HCT116 (cell line): ENCODE measurements around the gene P2RX3. TPM values are rescaled to one million over a fixed set of nuclear protein-coding genes. Genes with fewer than 3 reads are reported as not detected.

ENCODE experiments used
- ATAC-seq: fragments of 200-7000 bp; cut with Tn5 transposase; 2 replicates; pipeline ENCODE4 v1.9.1; 2020; ENCODE audit warnings: mild to moderate bottlenecking, moderate library complexity
- BruUV-seq: library from RNA; stranded (reverse); fragments of 400-500 nt; replicated peaks from 2 replicates; lab custom pipeline; 2021; lab: Mats Ljungman, UMichigan
- CTCF ChIA-PET: fragments of 300-600 bp; sonication (Branson Sonifier 250); formaldehyde crosslinking; loops from one replicate; lab custom pipeline; 2021; ENCODE audit warnings: antibody characterized with exemption; lab: Charles Lee
- POLR2A ChIA-PET: fragments of 300-600, 350-600 bp; sonication (Branson Sonifier 250); formaldehyde crosslinking; loops from one replicate; lab custom pipeline; 2021; ENCODE audit warnings: antibody characterized with exemption; lab: Charles Lee
- RAD21 ChIA-PET, 2 experiments: fragments of 300-600 bp; sonication (Branson Sonifier 250); formaldehyde crosslinking; loops; one replicate each; lab custom pipeline; 2023; ENCODE audit warnings: low total read pairs in 2 of 2; ENCODE audit not compliant: uncharacterized antibody in 2 of 2, unreplicated experiment in 2 of 2, low non-redundant PET in 1 of 2; lab: Charles Lee
- DNase-seq: peaks from one replicate; pipeline ENCODE4 v3.0.0-alpha.2; 2010; ENCODE audit warnings: low read depth, low spot score
- H2AFZ ChIP-seq: fragments of 200-600 bp; shearing (Covaris generic), sonication (generic); 2 replicates; pipeline ENCODE4 v1.6.1; 2017; ENCODE audit warnings: low read depth, mixed run types, mixed read lengths, antibody characterized with exemption, low read length; ENCODE audit not compliant: poor library complexity, severe bottlenecking
- H3K27ac ChIP-seq: 2 replicates; pipeline ENCODE4 v1.5.1; 2012; ENCODE audit warnings: low read depth, low read length
- H3K27me3 ChIP-seq: fragments of 200-600 bp; sonication (generic); 2 replicates; pipeline ENCODE4 v1.6.1; 2016; ENCODE audit warnings: mixed run types, low read length, mixed read lengths; ENCODE audit not compliant: insufficient read depth
- H3K36me3 ChIP-seq, 2 experiments: fragments of 200-500 bp in 1 of 2; fragments of 200-600 bp in 1 of 2; sonication (Bioruptor generic) in 1 of 2; sonication (generic) in 1 of 2; 2 replicates each; pipeline versions ENCODE4 v1.5.1 to v1.6.1; 2014 to 2016; ENCODE audit warnings: low read length in 2 of 2, inconsistent platforms in 1 of 2, mixed read lengths in 1 of 2, mixed run types in 1 of 2; ENCODE audit not compliant: insufficient read depth in 2 of 2, control insufficient read depth in 1 of 2
- H3K4me1 ChIP-seq, 2 experiments: fragments of 200-600 bp in 1 of 2; sonication (generic) in 1 of 2; 2 replicates each; pipeline versions ENCODE4 v1.5.1 to v1.6.1; 2012 to 2017; ENCODE audit warnings: low read length in 2 of 2, inconsistent platforms in 1 of 2, mild to moderate bottlenecking in 1 of 2, mixed read lengths in 1 of 2, mixed run types in 1 of 2, moderate library complexity in 1 of 2; ENCODE audit not compliant: insufficient read depth in 2 of 2, control insufficient read depth in 1 of 2
- H3K4me2 ChIP-seq: fragments of 200-600 bp; sonication (generic); 2 replicates; pipeline ENCODE4 v1.6.1; 2017; ENCODE audit warnings: mixed run types, low read length, mixed read lengths
- H3K4me3 ChIP-seq, 2 experiments: fragments of 200-600 bp in 1 of 2; sonication (generic) in 1 of 2; replicated peaks in 1 of 2; 2 replicates each; pipeline ENCODE4 v1.5.1; 2011 to 2016; ENCODE audit warnings: low read length in 2 of 2, control low read depth in 1 of 2, low read depth in 1 of 2, mild to moderate bottlenecking in 1 of 2, mixed read lengths in 1 of 2, mixed run types in 1 of 2
- H3K79me2 ChIP-seq: fragments of 200-600 bp; sonication (generic); 2 replicates; pipeline ENCODE4 v1.6.1; 2017; ENCODE audit warnings: mild to moderate bottlenecking, mixed run types, low read length, moderate library complexity, mixed read lengths; ENCODE audit not compliant: insufficient read depth
- H3K9ac ChIP-seq: fragments of 200-600 bp; sonication (generic); 2 replicates; pipeline ENCODE4 v1.6.1; 2016; ENCODE audit warnings: low read length, mixed read lengths
- H3K9me2 ChIP-seq: fragments of 200-600 bp; sonication (generic), shearing (Covaris generic); 2 replicates; pipeline ENCODE4 v1.6.1; 2017; ENCODE audit warnings: mixed run types, mild to moderate bottlenecking, moderate library complexity; ENCODE audit not compliant: insufficient read depth
- H3K9me3 ChIP-seq, 2 experiments: fragments of 200-500 bp in 1 of 2; fragments of 200-600 bp in 1 of 2; sonication (Bioruptor generic) in 1 of 2; sonication (generic) in 1 of 2; 2 replicates each; pipeline ENCODE4 v1.6.1; 2014 to 2017; ENCODE audit warnings: low read length in 2 of 2, mixed read lengths in 2 of 2, inconsistent platforms in 1 of 2, low read depth in 1 of 2, mild to moderate bottlenecking in 1 of 2, mixed run types in 1 of 2, moderate library complexity in 1 of 2; ENCODE audit not compliant: control insufficient read depth in 1 of 2, insufficient read depth in 1 of 2
- H4K20me1 ChIP-seq: fragments of 200-600 bp; sonication (generic), shearing (Covaris generic); 2 replicates; pipeline ENCODE4 v1.6.1; 2017; ENCODE audit warnings: mixed run types, mild to moderate bottlenecking, moderate library complexity; ENCODE audit not compliant: insufficient read depth
- ATF3 ChIP-seq: IDR thresholded peaks from 2 replicates; pipeline ENCODE4 v1.6.1; 2012
- CEBPB ChIP-seq: IDR thresholded peaks from 2 replicates; pipeline ENCODE4 v1.6.1; 2012; ENCODE audit warnings: low read depth
- CTCF ChIP-seq, 3 experiments: fragments of 200-600 bp in 1 of 3; sonication (generic) in 1 of 3; IDR thresholded peaks in 2 of 3; conservative IDR thresholded peaks in 1 of 3; 2 replicates each; pipeline ENCODE4 v1.5.1; 2012 to 2017; ENCODE audit warnings: low read depth in 2 of 3, low read length in 2 of 3, antibody characterized with exemption in 1 of 3, borderline replicate concordance in 1 of 3, control low read depth in 1 of 3, mild to moderate bottlenecking in 1 of 3, mixed read lengths in 1 of 3, mixed run types in 1 of 3, moderate library complexity in 1 of 3; ENCODE audit not compliant: insufficient read depth in 1 of 3
- EGR1 ChIP-seq: IDR thresholded peaks from 2 replicates; pipeline ENCODE4 v1.6.1; 2012; ENCODE audit warnings: low read depth
- ELF1 ChIP-seq: IDR thresholded peaks from 2 replicates; pipeline ENCODE4 v1.6.1; 2012; ENCODE audit warnings: low read depth, borderline replicate concordance
- EZH2 ChIP-seq: fragments of 200-600 bp; sonication (generic); IDR thresholded peaks from 2 replicates; pipeline ENCODE4 v1.6.1; 2017; ENCODE audit warnings: antibody characterized with exemption, mixed run types
- EZH2phosphoT487 ChIP-seq: fragments of 200-600 bp; IDR thresholded peaks from 2 replicates; pipeline ENCODE4 v1.6.1; 2018; ENCODE audit warnings: antibody characterized with exemption, borderline replicate concordance
- FOSL1 ChIP-seq: IDR thresholded peaks from 2 replicates; pipeline ENCODE4 v1.6.1; 2012; ENCODE audit warnings: low read depth
- MAX ChIP-seq: IDR thresholded peaks from 2 replicates; pipeline ENCODE4 v1.6.1; 2012
- RAD21 ChIP-seq: IDR thresholded peaks from 2 replicates; pipeline ENCODE4 v1.6.1; 2012; ENCODE audit warnings: low read depth, mild to moderate bottlenecking
- SIN3A ChIP-seq: IDR thresholded peaks from 2 replicates; pipeline ENCODE4 v1.6.1; 2012; ENCODE audit warnings: low read depth
- SP1 ChIP-seq: IDR thresholded peaks from 2 replicates; pipeline ENCODE4 v1.6.1; 2012; ENCODE audit warnings: low read depth
- SRF ChIP-seq: IDR thresholded peaks from 2 replicates; pipeline ENCODE4 v1.6.1; 2012; ENCODE audit warnings: low read depth
- TCF7L2 ChIP-seq: IDR thresholded peaks from 2 replicates; pipeline ENCODE4 v1.7.0; 2011; ENCODE audit warnings: borderline replicate concordance, inconsistent platforms; ENCODE audit not compliant: insufficient read depth, insufficient read length; ENCODE audit errors: extremely low read depth
- YY1 ChIP-seq: IDR thresholded peaks from 2 replicates; pipeline ENCODE4 v1.6.1; 2011; ENCODE audit warnings: low read length, low read depth, moderate library complexity, mild to moderate bottlenecking; ENCODE audit not compliant: insufficient replicate concordance; ENCODE audit errors: extremely low read depth
- intact Hi-C: fragments of 100-400 bp; cut with micrococcal nuclease; formaldehyde crosslinking; loops from 2 replicates; pipeline ENCODE4 v1.10.0; 2022
- total RNA-seq: library from RNA; stranded (reverse); gene quantifications from one replicate; pipeline ENCODE4 v1.2.1, GENCODE V29; 2021; ENCODE audit not compliant: unreplicated experiment
- TF ChIP-seq, protein P1 (sequence below): IDR thresholded peaks from 2 replicates; pipeline ENCODE4 v1.6.1; 2012; ENCODE audit warnings: low read depth
- TF ChIP-seq, protein P2 (sequence below): IDR thresholded peaks from 2 replicates; pipeline ENCODE4 v1.6.1; 2011; ENCODE audit warnings: mild to moderate bottlenecking, low read length, moderate library complexity; ENCODE audit not compliant: insufficient replicate concordance; ENCODE audit errors: extremely low read depth

P2RX3 gene
- total RNA-seq, 1 experiment from 2014 or later = not detected

DNA sequence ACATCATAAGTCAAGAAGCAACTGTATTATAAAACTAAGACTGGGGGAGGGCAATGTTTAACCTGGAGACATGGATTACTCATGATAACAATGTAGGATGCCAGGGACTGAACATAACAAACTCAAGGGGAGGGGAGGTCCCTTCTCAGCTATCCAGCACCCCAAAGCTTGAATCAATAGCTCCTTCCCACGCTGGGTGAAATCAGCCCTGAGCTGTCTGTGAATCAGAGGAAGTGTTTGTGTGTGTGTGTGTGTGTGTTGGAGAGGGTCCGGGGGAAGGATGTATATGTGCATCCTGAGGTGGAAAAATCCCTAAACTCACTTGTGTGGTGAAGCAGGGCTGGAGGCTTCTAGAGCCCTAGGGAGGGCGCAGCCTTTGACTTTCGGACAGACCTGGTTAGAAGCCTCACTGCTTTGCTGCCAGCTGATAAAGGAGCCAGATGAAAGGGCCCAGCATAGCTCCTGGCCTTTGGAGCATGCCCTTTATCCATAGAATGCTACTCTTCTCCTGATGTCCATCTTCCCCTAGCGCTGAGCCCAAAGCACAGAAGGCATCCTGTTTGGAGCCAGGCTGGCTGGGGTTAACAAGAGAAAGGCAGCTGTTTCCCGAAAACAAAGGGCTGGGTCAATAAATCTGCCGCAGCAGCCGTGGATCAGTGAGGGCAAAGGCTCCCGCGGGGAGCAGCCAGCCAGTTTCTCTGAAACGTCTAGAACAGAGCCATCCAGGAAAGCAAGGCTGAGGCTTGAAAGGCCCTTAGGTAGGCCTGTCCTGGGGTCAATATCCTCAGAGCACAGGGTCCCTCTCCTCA lies 49.2 kb upstream of the P2RX3 start:
- no peak for DNase-seq

More for the DNA sequence above, 49.2 kb upstream of the P2RX3 start:
- Histone ChIP-seq H3K27me3 (no peaks in the 10 kb centered on the region), H3K4me2 (no peak overlapping the region), H3K4me3 (no peak overlapping the region), H3K9ac (no peak overlapping the region), H3K79me2 (no peaks in the 10 kb centered on the region), H4K20me1 (no peaks in the 10 kb centered on the region), H3K9me2 (no peaks in the 10 kb centered on the region)
- ATAC-seq = no peak
- RAD21 ChIA-PET = no interaction called here
- POLR2A ChIA-PET = no interaction called here
- no TSS peak for BruUV-seq
- no peak for TF ChIP-seq FOSL1
- TF ChIP-seq, protein P1, sequence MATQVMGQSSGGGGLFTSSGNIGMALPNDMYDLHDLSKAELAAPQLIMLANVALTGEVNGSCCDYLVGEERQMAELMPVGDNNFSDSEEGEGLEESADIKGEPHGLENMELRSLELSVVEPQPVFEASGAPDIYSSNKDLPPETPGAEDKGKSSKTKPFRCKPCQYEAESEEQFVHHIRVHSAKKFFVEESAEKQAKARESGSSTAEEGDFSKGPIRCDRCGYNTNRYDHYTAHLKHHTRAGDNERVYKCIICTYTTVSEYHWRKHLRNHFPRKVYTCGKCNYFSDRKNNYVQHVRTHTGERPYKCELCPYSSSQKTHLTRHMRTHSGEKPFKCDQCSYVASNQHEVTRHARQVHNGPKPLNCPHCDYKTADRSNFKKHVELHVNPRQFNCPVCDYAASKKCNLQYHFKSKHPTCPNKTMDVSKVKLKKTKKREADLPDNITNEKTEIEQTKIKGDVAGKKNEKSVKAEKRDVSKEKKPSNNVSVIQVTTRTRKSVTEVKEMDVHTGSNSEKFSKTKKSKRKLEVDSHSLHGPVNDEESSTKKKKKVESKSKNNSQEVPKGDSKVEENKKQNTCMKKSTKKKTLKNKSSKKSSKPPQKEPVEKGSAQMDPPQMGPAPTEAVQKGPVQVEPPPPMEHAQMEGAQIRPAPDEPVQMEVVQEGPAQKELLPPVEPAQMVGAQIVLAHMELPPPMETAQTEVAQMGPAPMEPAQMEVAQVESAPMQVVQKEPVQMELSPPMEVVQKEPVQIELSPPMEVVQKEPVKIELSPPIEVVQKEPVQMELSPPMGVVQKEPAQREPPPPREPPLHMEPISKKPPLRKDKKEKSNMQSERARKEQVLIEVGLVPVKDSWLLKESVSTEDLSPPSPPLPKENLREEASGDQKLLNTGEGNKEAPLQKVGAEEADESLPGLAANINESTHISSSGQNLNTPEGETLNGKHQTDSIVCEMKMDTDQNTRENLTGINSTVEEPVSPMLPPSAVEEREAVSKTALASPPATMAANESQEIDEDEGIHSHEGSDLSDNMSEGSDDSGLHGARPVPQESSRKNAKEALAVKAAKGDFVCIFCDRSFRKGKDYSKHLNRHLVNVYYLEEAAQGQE = no peak
- no peak for TF ChIP-seq SIN3A
- TF ChIP-seq SP1 = no peak
- TF ChIP-seq EGR1 = no peak
- TF ChIP-seq CTCF (IDR thresholded peaks at IDR 0.05 in 2 of 3, conservative IDR thresholded peaks at IDR 0.05 in 1 of 3; ENCODE audit: borderline replicate concordance in 1 of 3, insufficient read depth in 1 of 3, low read depth in 2 of 3, low read length in 2 of 3) = no peak
- TF ChIP-seq EZH2phosphoT487 = no peak
- TF ChIP-seq ATF3 = no peak
- no peak for TF ChIP-seq YY1
- TF ChIP-seq ELF1 = no peak
- TF ChIP-seq, protein P2, sequence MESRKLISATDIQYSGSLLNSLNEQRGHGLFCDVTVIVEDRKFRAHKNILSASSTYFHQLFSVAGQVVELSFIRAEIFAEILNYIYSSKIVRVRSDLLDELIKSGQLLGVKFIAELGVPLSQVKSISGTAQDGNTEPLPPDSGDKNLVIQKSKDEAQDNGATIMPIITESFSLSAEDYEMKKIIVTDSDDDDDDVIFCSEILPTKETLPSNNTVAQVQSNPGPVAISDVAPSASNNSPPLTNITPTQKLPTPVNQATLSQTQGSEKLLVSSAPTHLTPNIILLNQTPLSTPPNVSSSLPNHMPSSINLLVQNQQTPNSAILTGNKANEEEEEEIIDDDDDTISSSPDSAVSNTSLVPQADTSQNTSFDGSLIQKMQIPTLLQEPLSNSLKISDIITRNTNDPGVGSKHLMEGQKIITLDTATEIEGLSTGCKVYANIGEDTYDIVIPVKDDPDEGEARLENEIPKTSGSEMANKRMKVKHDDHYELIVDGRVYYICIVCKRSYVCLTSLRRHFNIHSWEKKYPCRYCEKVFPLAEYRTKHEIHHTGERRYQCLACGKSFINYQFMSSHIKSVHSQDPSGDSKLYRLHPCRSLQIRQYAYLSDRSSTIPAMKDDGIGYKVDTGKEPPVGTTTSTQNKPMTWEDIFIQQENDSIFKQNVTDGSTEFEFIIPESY = no peak
- no peak for TF ChIP-seq SRF
- no peak for TF ChIP-seq CEBPB
- no peak for TF ChIP-seq MAX
- TF ChIP-seq RAD21 = no peak
- TF ChIP-seq TCF7L2 = no peak
- no peak for TF ChIP-seq EZH2
- TF ChIP-seq, all 23 proteins: peak for 0
- Histone ChIP-seq H3K4me1 (no peaks in the 10 kb centered on the region), H2AFZ (no peak overlapping the region), H3K27ac (no peak overlapping the region), H3K9me3 (no peaks in the 10 kb centered on the region), H3K36me3 (no peaks in the 10 kb centered on the region)
- CTCF ChIA-PET = no interaction called here
- intact Hi-C loops = no loop called here
